ENCODE data around the gene C12orf57. TPM values are rescaled to one million over a fixed set of nuclear protein-coding genes. Genes with fewer than 3 reads are reported as not detected.
A peak's percentile ranks its signal among the peaks of the same experiment; 100 is the strongest.

Gene C12orf57
- total and polyA plus RNA-seq, 2 donors from 2014 or later, result 175 to 336 TPM

DNA sequence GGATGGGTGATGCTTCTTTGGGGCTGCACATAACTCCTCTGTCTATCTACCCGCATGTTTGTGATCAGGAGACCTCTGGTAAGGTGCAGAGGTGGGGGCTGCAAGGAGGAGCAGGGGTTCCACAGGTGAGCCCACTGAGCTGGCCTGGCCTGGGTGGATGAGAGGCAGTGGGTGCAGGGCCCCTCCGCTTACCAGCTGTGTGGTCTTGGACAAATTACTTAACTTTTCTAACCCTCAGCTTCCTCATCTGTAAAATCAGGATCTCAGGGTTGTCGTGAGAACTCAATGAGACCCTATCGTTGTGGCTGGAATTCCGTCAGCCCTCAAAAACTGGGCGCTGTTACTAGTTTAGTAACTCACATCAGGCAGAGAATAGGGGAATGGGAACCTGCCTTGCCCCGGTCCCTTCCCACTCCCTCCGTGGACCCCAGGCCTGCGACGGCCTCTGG, 14.8 kb downstream of the C12orf57 start:
- peak overlapping the region in 1 of 3 donors; percentile 34 for H3K9ac ChIP-seq (ENCODE audit: low read length in 3 of 3)
- H3K27me3 ChIP-seq (ENCODE audit: control insufficient read depth, insufficient read depth, low read length), result no peaks in the 10 kb centered on the region
- peak in 1 of 5 donors; percentile 68 for DNase-seq
- TF ChIP-seq, protein P1, sequence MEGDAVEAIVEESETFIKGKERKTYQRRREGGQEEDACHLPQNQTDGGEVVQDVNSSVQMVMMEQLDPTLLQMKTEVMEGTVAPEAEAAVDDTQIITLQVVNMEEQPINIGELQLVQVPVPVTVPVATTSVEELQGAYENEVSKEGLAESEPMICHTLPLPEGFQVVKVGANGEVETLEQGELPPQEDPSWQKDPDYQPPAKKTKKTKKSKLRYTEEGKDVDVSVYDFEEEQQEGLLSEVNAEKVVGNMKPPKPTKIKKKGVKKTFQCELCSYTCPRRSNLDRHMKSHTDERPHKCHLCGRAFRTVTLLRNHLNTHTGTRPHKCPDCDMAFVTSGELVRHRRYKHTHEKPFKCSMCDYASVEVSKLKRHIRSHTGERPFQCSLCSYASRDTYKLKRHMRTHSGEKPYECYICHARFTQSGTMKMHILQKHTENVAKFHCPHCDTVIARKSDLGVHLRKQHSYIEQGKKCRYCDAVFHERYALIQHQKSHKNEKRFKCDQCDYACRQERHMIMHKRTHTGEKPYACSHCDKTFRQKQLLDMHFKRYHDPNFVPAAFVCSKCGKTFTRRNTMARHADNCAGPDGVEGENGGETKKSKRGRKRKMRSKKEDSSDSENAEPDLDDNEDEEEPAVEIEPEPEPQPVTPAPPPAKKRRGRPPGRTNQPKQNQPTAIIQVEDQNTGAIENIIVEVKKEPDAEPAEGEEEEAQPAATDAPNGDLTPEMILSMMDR (IDR thresholded peaks at IDR 0.05; ENCODE audit: borderline replicate concordance, extremely low read depth, insufficient read depth), result no peak
- peaks cover 0 to 5% (median 0%) of the 10 kb centered on the region in 3 donors for H3K36me3 ChIP-seq (ENCODE audit: control insufficient read depth in 2 of 3, insufficient read depth in 3 of 3, low read length in 3 of 3)
- peaks cover 0 to 25% (median 9%) of the 10 kb centered on the region in 3 donors for H3K4me1 ChIP-seq (ENCODE audit: control insufficient read depth in 2 of 3, insufficient read depth in 2 of 3, low read depth in 1 of 3, low read length in 3 of 3)
- peak overlapping the region in 1 of 3 donors; percentile 21 for H3K4me3 ChIP-seq (ENCODE audit: low read length in 3 of 3)
- FAIRE-seq, result no peak
- H3K9me3 ChIP-seq (ENCODE audit: control insufficient read depth in 2 of 3, insufficient read depth in 1 of 3, low read length in 3 of 3), result no peaks in the 10 kb centered on the region
- intact Hi-C loops (cut with DNase I), result no loop called here
- H3K27ac ChIP-seq (ENCODE audit: low read depth in 2 of 2, low read length in 2 of 2), result peak overlapping the region; percentile 51 to 63

DNA sequence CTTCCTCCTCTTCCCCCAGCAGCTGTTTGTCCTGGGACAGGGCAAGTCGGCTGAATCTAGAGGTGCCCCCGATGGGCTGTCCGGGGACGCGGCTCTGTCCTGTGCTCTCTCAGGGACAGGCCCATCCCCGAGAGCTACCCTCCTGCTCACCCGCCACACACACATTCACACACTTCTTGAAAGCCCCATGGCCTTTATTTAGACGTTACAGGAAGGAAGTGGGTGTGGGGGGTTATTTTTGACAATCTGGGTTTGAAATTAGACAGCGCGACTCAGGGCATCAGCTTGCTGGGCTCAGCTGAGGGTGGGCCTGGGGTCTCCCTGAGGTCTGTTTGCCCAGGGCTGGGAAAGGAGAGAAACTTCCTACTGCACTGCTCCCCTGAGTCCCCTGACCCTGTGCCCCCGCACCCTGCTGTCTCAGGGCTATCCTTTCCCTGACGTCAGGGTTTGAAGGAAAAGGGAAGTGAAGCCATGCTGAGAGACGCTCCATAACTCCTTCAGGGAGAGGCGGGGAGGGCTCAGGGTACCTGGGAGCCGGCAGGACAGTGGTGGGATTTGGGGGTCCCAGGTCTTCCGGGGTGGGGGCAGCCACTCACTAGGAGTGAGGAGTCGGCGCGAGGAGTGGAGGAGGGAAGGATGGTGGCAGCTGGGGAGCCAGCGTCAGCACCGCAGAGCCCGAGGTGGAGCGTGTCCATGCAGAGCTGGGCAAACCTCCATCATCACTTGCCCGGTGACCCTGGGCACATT, 15.4 kb downstream of the C12orf57 start:
- peak in 1 of 5 donors; percentile 39 for DNase-seq
- no peaks in the 10 kb centered on the region for H3K9me3 ChIP-seq (ENCODE audit: control insufficient read depth in 2 of 3, insufficient read depth in 1 of 3, low read length in 3 of 3)
- TF ChIP-seq, protein P1 (IDR thresholded peaks at IDR 0.05; ENCODE audit: borderline replicate concordance, extremely low read depth, insufficient read depth), result no peak
- H3K27ac ChIP-seq (ENCODE audit: low read depth in 2 of 2, low read length in 2 of 2), result peak overlapping the region; percentile 51 to 63
- H3K4me3 ChIP-seq (ENCODE audit: low read length in 3 of 3), result peak overlapping the region in 1 of 3 donors; percentile 21
- H3K27me3 ChIP-seq (ENCODE audit: control insufficient read depth, insufficient read depth, low read length), result no peaks in the 10 kb centered on the region
- no peak for FAIRE-seq
- peak overlapping the region in 1 of 3 donors; percentile 34 for H3K9ac ChIP-seq (ENCODE audit: low read length in 3 of 3)
- H3K4me1 ChIP-seq (ENCODE audit: control insufficient read depth in 2 of 3, insufficient read depth in 2 of 3, low read depth in 1 of 3, low read length in 3 of 3), result peaks cover 0 to 23% (median 9%) of the 10 kb centered on the region in 3 donors
- peaks cover 0 to 5% (median 0%) of the 10 kb centered on the region in 3 donors for H3K36me3 ChIP-seq (ENCODE audit: control insufficient read depth in 2 of 3, insufficient read depth in 3 of 3, low read length in 3 of 3)
- intact Hi-C loops (cut with DNase I), result no loop called here

DNA sequence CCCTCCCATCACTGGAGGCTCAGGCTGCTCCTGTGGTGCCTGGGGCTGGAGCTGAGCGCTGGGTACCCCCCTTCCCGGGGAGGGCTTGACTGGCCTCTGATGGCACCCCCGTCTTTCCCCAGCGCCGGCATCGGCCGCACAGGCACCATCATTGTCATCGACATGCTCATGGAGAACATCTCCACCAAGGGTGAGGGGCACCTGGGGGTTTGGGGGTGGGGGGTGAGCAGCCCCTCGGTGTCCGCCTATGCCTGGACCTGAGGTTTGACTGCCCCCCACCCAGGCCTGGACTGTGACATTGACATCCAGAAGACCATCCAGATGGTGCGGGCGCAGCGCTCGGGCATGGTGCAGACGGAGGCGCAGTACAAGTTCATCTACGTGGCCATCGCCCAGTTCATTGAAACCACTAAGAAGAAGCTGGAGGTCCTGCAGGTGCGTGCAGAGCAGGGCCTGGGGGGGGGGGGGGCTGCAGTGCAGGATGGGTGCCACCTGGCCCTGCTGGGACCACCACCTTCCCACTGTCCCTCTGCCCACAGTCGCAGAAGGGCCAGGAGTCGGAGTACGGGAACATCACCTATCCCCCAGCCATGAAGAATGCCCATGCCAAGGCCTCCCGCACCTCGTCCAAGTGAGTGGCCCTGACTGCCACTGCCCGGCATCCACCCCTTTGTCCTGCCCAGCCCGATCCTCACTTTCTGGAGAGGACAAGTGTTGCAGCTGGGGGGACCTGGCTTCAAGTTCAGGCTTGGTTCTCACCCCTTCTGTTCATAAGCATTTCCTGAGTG, 16.2 kb downstream of the C12orf57 start:
- Histone ChIP-seq H3K36me3 (ENCODE audit: control insufficient read depth in 2 of 3, insufficient read depth in 3 of 3, low read length in 3 of 3) (peaks cover 0 to 5% (median 0%) of the 10 kb centered on the region in 3 donors), H3K27me3 (ENCODE audit: control insufficient read depth, insufficient read depth, low read length) (no peaks in the 10 kb centered on the region), H3K9ac (ENCODE audit: low read length in 3 of 3) (no peak overlapping the region), H3K27ac (ENCODE audit: low read depth in 2 of 2, low read length in 2 of 2) (peak overlapping the region in 1 of 2 donors; percentile 51), H3K9me3 (ENCODE audit: control insufficient read depth in 2 of 3, insufficient read depth in 1 of 3, low read length in 3 of 3) (no peaks in the 10 kb centered on the region), H3K4me3 (ENCODE audit: low read length in 3 of 3) (no peak overlapping the region), H3K4me1 (ENCODE audit: control insufficient read depth in 2 of 3, insufficient read depth in 2 of 3, low read depth in 1 of 3, low read length in 3 of 3) (peaks cover 0 to 26% (median 9%) of the 10 kb centered on the region in 3 donors)
- intact Hi-C loops (cut with DNase I), result no loop called here
- TF ChIP-seq, protein P1 (IDR thresholded peaks at IDR 0.05; ENCODE audit: borderline replicate concordance, extremely low read depth, insufficient read depth), result no peak
- DNase-seq, result peak in 1 of 5 donors; percentile 48
- FAIRE-seq, result no peak
